HG03139 (cell line): ENCODE results near the gene ZDHHC21.

ENCODE experiments used
- ATAC-seq: cut with Tn5 transposase; IDR thresholded peaks from one replicate; pipeline ENCODE4 v1.9.1; 2021; ENCODE audit not compliant: unreplicated experiment

The ZDHHC21 gene, protein sequence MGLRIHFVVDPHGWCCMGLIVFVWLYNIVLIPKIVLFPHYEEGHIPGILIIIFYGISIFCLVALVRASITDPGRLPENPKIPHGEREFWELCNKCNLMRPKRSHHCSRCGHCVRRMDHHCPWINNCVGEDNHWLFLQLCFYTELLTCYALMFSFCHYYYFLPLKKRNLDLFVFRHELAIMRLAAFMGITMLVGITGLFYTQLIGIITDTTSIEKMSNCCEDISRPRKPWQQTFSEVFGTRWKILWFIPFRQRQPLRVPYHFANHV

DNA sequence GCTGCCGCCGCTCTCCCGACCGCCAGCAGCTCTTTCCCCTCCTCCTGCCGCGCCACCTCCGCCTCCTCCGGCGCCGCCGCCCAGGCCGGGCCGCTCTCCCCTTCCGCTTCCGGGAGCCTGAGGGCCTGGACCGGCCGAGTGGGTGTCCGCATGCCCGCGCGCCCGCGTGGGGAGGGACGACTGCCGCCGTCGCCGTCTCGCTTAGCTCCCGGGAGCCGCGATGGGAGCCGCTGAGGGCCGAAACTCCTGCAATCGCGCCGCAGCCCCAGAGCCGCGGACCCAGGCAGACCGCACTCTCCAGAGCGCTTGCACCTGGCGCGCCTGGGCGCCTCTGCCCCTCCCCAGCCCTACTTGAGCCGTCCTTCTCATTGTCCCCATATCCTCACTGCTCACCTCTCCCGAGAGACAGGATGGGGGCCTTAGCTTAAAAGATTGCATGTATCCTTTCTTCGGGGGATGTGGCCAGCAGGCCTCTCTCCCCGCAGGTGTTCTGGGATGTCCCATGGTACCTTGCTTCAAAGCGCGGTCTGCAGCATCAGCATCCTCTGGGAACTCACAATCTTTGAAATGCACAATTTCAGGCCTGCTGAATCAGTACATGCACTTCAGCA, at the start of gene ZDHHC21:
ZDHHC21 (minus strand) TSS at position 182 of the 611 bp plus-strand sequence. CDS start 19,092 bp downstream, outside the sequence.
- peak; percentile 67 for ATAC-seq

DNA sequence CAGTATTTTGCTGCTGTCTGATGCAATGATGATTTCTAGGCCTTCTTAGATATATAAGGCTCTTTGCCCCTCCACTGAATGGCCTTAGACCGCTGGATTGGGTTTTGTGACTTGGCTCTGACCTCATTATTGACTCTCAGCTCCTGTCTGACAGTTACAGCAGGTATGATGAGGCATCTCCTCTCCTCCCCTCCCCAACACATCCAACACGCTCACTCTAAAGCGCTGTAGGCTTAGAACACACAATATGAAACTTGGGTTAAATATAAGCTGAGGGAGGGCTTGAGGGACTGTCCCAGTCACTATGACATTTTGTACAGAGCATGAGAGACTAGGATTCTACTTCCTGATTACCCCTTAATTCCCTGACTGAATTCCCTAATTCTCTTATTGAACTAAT, 48.1 kb upstream of the ZDHHC21 start:
- peak; percentile 89 for ATAC-seq

DNA sequence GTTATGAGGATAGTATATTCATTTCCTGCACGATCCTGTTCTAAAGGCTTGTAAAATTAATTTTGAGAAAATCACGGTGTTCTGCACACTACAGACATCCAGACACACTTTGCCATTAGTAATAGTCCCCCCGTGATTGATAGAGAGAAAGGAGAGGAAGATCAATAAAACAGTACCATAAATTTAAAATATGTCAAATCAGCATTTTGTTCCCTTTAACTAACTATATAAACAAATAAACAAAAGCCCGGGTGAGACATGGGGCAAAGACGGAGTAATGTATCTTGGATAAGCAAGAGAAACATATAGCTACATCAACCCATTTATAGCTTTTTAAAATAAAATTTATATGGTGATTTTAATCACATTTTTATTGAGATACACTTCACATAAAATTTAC, 39.9 kb upstream of the ZDHHC21 start:
- ATAC-seq = no peak

DNA sequence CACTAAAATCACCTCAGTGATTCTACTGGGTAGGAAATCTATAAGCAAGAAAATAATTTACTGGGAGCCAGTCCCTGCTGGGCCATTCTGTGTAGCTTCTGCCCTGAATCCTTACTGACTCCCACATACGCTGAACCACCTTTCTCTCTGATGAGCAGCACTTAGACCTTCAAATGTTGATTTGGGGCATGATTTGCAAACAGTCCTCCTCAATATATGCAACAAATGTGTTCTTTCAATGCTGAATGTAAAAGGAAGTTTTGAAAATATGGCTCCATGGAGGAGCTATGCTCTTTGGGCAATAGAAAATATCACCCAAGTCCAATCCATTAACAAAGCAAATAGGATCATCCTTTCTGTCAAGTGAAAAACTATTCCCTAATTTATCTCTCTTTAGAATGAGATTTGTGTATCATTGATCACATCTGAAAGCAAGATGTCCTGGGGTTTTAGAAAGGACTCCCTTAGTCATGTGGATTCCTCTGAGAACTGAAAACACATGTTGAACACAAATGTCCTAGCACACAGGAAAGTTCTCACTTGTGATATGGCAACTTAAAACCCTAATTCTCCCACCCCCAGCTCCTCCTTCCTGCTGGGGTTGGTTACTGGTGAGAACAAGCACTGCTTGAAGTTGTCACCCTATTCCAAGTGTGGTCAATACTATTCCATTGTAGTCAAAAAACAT, 38.2 kb upstream of the ZDHHC21 start:
- no peak for ATAC-seq

DNA sequence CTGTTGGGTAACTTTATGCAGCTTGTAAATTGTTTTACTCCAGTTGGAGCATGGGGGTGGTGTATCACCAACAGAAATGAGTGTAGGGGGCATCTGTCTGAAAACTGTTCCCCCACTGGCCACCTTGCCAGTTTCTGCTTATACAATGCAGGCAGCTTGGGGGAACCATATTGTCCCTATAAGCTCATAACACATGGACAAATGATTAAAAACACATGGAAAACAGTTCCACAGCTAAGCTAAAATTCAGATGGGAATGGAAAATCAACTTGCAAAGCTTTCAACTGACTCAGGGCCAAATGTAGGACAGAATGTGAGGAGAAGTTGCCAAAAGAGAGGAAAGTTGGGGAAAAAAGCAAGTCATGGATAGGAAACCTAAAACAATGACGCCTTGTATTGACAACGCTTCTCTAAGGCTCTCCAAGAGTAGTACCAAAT, 37.2 kb upstream of the ZDHHC21 start:
- no peak for ATAC-seq

DNA sequence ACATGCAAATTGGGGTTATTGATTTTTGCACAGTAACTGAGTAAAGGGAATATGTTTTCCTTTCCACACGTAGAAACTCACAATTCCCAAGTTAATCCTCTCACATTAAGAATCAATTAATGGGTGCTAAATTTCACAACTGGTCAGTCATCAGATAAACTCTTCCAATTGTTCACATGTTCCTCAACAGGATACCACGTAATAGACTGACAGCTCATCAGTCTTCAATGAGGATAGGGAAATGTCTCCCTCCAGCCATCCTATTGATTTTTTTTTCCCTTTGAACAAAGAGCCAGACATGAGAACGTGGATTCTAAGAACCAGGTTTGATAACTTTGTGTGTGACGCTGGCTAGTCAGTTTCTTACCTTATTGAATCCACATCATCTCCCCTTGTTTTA, 30.1 kb upstream of the ZDHHC21 start:
- no peak for ATAC-seq

DNA sequence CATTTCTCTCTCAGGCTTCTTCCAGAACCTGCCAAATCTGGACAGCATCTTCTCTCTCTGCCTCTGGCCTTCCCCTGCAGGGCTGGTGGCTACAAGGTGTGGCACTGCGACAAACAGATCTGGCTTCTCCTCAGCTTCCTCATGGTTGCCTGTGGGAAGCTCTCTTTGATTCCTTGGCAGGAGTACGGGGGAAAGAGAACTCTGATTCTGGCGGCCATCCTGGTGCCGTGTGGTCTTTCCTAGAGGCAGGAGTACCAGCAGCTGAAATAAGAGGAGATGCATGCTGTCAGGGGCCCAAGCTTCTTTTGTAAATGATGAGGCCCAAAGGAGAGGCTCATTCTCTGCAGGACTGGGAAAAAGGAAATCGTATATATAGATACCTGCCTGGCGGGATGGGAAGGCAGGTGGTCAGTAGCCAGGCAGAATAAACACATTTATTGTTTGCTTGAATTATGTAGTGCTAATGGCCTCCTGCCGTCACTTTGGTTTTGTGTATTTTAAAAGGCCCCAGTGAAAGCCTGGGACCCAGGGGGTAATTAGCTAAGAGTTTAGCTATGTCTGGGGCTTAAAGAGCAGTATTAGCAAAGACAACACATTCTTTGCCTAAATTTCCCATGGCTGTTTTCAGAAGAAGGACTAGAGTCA, 29.3 kb upstream of the ZDHHC21 start, which contains the start of gene CER1:
CER1 (minus strand) TSS at position 343 of the 645 bp plus-strand sequence; CDS start at position 282, 61 bp downstream.
- ATAC-seq = no peak

DNA sequence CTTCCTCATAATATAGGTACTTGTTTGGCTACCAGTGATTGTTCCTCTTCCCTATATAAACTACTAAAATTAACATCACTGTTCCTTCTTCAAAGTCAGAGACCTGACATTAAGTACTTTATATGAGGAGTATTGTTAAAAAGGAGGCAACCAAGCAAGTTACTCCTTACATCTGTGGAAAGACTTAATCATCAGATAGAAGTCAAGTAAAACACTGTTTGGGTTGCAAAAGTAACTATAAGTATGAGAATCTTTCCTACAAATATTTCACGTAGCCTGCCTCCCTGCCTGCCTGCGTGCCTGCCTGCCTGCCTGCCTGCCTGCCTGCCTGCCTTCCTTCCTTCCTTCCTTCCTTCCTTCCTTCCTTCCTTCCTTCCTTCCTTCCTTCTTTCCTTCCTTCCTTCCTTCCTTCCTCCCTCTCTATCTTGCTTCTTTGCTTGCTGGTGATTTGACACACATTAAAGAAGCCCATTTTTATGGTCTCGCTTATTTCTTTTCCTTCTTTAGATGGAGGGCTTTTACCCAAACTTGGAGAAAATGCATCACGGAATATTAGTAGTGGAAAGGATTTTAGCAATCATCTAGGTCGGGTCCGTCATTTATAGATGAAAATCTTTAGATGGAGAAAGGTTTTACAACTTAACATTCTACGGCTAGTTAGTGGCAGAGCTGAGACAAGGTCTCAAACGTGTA, 26.1 kb upstream of the ZDHHC21 start:
- no peak for ATAC-seq

DNA sequence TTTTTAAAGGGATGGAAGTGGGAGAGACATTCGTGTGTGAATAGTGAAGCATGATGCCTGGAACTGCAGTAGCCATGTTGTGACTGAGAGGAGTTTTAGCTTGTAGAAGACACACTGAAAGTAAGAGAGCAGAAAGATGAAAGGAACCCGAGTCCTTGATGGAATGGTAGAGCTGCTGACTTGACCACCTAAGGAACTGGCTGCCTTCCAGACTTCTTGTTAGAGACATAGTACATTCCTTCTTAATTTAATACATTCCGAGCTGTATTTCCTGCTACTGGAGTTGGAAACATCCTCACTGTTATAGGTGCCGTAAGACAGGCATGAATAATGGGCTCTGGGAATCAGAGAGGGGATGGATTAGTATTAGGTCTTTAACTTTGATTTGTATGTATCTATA, 21.9 kb upstream of the ZDHHC21 start:
- ATAC-seq = no peak

DNA sequence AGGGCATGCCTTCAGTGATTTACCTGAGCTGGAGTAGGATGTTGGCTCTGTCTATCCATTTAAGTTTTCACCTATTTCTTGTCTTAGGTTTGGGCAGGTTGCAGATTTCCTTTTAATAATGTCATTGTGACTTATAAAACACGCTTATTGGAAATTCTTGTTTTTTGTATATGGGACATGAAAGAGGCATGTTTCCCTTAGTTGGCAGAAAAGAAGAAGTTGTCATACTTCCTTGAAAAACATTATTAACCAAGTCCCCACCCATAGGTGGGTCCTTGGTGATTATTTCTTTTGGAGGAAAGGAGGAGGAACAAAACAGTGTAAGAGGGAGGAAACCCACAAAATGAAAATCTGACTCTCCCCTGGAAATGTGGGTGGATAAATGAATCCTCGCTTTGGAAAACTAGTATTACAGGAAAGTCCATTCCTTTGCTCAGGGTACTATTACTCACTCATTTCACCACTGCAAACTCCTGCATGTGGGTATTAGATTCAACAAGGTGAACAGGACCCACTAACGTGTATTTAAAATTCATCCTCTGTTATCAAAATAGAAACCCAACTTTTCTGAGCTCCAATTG, 20.0 kb upstream of the ZDHHC21 start:
- no peak for ATAC-seq

DNA sequence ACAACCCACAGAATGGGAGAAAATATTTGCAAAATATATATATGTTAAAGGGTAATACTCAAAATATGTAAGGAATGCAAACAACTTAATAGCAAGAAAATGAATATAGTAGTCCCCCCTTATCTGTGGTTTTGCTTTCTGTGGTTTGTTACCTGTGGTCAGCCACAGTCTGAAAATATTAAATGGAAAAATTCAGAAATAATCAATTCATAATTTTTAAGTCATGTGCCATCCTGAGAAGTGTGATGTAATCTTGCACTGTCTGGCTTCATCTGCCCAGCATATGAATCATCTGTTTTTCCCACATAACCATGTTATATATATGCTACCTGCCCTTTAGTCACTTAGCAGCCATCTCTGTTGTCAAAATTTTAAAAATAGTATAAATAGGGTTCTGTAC, 17.6 kb upstream of the ZDHHC21 start:
- no peak for ATAC-seq

DNA sequence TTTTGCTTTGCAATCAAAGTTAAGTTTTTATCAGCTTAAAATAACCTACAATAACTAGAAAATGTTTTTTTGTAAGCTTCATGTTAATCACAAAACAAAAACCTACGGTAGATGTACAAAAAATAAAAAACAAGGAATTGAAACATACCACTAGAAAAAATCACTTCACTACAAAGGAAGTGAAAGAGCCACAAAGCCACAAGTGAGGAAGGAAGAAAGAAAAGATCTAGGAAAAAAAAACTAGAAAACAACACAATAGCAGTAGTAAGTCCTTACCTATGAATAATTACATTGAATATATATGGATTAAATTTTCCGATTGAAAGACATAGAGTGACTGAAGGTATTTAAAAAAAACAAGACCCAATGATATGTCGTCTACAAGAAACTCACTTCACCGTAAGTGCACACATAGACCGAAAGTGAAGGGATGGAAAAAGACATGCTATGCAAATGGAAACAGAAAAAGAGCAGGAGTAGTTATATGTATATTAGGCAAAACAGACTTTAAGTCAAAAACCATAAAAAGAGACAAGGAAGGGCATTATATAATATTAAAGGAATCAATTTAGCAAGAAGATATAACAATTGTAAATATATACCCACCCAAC, 13.4 kb upstream of the ZDHHC21 start:
- peak; percentile 65 for ATAC-seq

DNA sequence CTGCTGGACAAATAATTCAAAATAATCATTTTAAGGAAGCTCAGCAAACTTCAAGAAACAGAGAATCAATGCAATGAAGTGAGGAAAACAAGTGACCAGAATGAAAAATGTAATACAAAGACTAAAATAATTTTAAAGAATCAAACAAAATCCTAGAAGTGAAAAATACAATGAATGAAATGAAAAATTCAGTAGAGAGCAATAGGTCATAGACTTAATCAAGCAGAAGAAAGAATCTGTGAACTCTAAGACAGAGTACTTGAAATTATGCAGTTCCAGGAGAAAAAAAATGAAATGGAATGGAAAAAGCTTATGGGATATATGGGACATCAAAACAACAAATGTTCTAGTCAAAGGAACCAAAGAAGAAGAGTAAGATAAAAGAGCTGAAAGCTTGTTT, 11.8 kb upstream of the ZDHHC21 start:
- no peak for ATAC-seq

DNA sequence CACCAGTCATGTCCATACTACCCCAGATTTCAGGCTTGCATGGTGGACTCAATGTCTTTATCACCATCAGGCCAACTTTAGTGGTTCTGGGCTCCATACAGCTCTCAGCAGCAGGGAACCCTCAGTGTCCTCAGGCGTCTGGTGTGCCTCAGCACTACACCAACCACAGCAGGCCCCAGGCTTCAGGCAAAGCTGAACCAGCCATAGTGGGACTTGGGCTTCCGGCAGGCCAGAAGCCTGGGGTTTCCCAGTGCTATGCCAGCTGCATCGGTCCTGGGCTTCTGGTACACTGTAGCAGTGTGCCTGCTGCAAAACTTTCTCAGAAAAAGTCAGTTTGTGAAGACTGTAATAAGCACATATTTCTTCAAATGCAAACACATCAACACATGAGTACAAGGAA, 11.0 kb upstream of the ZDHHC21 start:
- no peak for ATAC-seq

DNA sequence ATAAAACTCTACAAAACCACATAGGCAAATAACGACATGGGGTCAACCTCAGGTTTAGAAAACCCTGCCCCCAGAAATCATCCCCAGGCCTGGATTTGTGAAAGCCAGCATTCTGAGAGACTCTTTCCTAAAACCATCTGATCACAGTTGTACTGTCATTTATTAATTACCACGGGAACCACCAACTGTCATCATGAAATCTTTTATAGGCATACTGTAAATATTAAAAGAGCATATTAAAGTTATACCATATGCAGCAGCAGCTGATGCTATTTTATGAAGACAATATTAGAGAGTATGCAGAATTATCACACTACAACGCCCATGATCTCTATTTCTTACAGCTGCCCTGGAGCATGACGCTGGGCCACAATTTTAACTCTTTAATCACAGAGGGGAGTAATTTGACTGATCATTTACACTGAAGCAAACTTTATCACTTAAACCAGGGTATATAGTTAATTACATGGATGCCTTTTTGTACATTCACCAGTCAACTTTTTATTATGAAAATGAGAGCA, 9.0 kb upstream of the ZDHHC21 start:
- ATAC-seq = no peak

DNA sequence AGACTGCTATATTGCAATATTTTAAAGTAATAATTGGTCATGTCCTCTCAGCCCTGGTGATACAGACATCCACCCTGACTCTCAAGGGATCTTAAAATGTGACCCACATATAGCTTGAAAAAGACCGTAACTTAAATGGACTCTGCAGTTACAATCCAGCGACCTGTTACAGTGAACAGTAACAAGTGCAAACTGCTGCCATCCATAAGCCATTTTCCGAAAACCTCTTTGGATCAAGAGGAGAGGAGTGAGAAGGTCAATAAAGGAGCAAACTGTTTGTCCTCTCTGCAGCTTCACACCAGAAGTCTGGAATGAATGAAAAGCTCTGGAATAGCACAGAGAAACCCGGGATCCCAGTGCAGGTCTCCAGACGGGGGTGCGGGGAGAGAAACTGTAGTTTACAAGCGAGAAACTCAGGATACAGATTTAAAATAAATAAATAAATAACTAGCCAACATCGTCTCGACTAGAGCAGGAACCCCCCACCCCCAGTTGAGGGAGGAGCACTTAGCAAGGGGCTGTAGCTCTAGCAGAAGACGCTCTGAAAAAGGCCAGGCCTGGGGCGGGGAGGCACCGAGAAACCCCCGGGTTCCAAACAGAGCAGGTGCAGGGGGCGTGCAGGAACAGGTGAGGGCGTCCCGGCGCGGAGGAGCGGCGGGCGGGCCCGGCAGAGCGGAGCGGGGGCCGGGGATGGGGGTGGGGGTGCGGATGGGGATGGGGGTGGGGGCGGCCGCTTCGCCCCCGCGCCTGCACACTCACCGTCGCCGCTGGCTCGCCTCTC, 572 bp downstream of the ZDHHC21 start:
- ATAC-seq = peak; percentile 39

DNA sequence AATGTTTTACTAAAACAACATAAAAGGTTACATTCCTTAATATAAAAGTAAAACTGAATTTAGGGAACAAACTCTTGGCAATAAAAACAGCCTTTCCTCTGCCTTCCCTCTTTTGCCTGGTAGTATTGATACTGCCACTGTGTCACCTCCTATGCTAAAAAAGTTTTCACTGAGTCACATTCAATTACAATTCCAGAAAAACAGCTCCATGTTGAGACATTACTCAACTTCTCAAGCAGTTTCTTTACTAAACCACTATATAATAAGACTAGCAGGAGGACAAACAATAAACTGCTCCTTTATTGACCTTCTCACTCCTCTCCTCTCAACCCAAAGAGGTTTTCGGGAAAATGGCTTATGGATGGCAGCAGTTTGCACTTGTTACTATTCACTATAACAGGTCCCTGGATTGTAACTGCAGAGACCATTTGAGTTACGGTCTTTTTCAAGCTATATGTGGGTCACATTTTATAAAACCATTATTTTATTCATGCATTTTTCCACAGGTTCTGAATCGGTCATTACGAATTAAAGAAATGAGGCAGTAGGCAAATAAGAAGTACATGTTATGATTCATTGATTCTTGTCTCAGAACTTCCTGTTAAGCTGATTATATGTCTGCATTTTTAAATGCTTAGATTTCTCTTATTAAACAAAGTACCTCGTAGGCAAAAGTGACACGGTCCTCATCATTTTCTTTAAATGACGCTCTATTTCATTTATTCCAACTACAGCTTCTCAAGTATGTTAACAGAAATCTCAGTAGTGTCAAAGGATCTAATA, 2.1 kb downstream of the ZDHHC21 start:
- no peak for ATAC-seq

DNA sequence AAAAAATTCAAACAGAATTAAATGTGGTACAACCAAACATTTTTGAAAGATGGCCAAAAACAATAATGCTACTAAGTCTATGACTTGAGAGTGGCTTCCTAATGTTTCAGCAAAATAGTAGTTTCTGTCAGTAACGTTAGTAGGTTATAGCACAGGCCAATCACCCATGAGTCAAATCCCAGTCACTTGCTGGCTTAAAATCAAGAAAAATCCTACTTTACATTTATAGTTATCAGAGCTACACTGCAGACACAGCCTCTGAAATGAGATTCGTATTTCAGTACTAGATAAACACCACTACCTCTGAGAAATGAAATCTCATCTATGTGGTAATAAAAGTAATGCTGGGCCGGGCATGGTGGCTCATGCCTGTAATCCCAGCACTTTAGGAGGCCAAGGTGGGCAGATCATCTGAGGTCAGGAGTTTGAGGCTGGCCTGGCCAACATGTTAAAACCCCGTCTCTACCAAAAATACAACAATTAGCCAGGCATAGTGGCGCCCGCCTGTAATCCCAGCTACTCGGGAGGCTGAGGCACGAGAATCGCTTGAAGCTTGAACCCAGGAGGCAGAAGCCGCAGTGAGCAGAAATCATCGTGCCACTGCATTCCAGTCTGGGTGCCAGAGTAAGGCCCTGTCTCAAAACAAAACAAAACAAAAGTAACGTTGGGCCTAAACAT, 6.1 kb downstream of the ZDHHC21 start:
- ATAC-seq = no peak
